Osteoblast (primary cell): ENCODE results near the gene FREM3. TPM values are rescaled to one million over a fixed set of nuclear protein-coding genes. Genes with fewer than 3 reads are reported as not detected.

Experiments used
- DNase-seq: peaks from one replicate; pipeline ENCODE4 v3.0.0; 2011; ENCODE audit warnings: low spot score, mixed read lengths; ENCODE audit not compliant: insufficient read length; ENCODE audit errors: missing footprints
- H2AFZ ChIP-seq: 2 replicates; pipeline ENCODE4 v1.6.0; 2011; ENCODE audit warnings: mild to moderate bottlenecking, low read length
- H3K27ac ChIP-seq: 2 replicates; pipeline ENCODE4 v1.5.1; 2011; ENCODE audit warnings: mild to moderate bottlenecking, low read depth, low read length, moderate library complexity
- H3K27me3 ChIP-seq: 2 replicates; pipeline ENCODE4 v1.6.0; 2012; ENCODE audit warnings: mild to moderate bottlenecking, control low read depth, inconsistent platforms, low read length, moderate library complexity; ENCODE audit not compliant: insufficient read depth
- H3K36me3 ChIP-seq: 2 replicates; pipeline ENCODE4 v1.5.1; 2011; ENCODE audit warnings: mild to moderate bottlenecking, low read length, control low read depth, moderate library complexity; ENCODE audit not compliant: insufficient read depth
- H3K4me1 ChIP-seq: 2 replicates; pipeline ENCODE4 v1.5.1; 2011; ENCODE audit warnings: mild to moderate bottlenecking, low read length, control low read depth, moderate library complexity; ENCODE audit not compliant: insufficient read depth
- H3K4me2 ChIP-seq: 2 replicates; pipeline ENCODE4 v1.6.0; 2011; ENCODE audit warnings: mild to moderate bottlenecking, low read length; ENCODE audit not compliant: insufficient read depth
- H3K4me3 ChIP-seq: fragments of 200-600 bp; sonication (generic); 3 replicates; pipeline ENCODE4 v1.5.1; 2012; ENCODE audit warnings: mild to moderate bottlenecking, low read length, inconsistent platforms; ENCODE audit not compliant: insufficient read depth
- H3K79me2 ChIP-seq: 2 replicates; pipeline ENCODE4 v1.6.0; 2012; ENCODE audit warnings: mild to moderate bottlenecking, low read length, control low read depth, inconsistent platforms; ENCODE audit not compliant: insufficient read depth
- H3K9me3 ChIP-seq: 2 replicates; pipeline ENCODE4 v1.5.1; 2011; ENCODE audit warnings: low read depth, low read length, control low read depth
- H4K20me1 ChIP-seq: 2 replicates; pipeline ENCODE4 v1.6.0; 2012; ENCODE audit warnings: mild to moderate bottlenecking, low read length, control low read depth; ENCODE audit not compliant: insufficient read depth
- CTCF ChIP-seq: IDR thresholded peaks from 2 replicates; pipeline ENCODE4 v1.5.1; 2011; ENCODE audit warnings: mild to moderate bottlenecking, low read depth, low read length, moderate library complexity; ENCODE audit errors: extremely low read depth
- total RNA-seq: library from RNA; depleted of rRNA; stranded (reverse); fragments of >200 nt; gene quantifications from 2 replicates; pipeline ENCODE4 v1.2.3, GENCODE V29; 2012

The FREM3 gene
- total RNA-seq, 1 donor: not detected

- TF ChIP-seq CTCF: no peak
Observed at GRCh38 chr4:143653031-143653430, 47.4 kb downstream of the FREM3 start.

GRCh38 chr4:143643399-143643798, 57.1 kb downstream of the FREM3 start:
- no peaks in the 10 kb centered on the region for H3K4me1 ChIP-seq
- H3K4me3 ChIP-seq: no peak overlapping the region
- no peaks in the 10 kb centered on the region for H3K9me3 ChIP-seq
- DNase-seq: no peak
- no peak for TF ChIP-seq CTCF
- no peak overlapping the region for H3K27ac ChIP-seq
- H2AFZ ChIP-seq: no peak overlapping the region
- H3K36me3 ChIP-seq: no peaks in the 10 kb centered on the region
- H3K27me3 ChIP-seq: no peaks in the 10 kb centered on the region
- H3K4me2 ChIP-seq: no peak overlapping the region
- no peaks in the 10 kb centered on the region for H3K79me2 ChIP-seq
- no peaks in the 10 kb centered on the region for H4K20me1 ChIP-seq

More at GRCh38 chr4:143653031-143653430, 47.4 kb downstream of the FREM3 start:
- no peak overlapping the region for H2AFZ ChIP-seq
- no peak overlapping the region for H3K27ac ChIP-seq
- no peak overlapping the region for H3K4me2 ChIP-seq
- H3K4me3 ChIP-seq: no peak overlapping the region
- DNase-seq: no peak
- no peaks in the 10 kb centered on the region for H4K20me1 ChIP-seq
- no peaks in the 10 kb centered on the region for H3K4me1 ChIP-seq
- no peaks in the 10 kb centered on the region for H3K36me3 ChIP-seq
- no peaks in the 10 kb centered on the region for H3K27me3 ChIP-seq
- no peaks in the 10 kb centered on the region for H3K79me2 ChIP-seq
- no peaks in the 10 kb centered on the region for H3K9me3 ChIP-seq

GRCh38 chr4:143642611-143643010, 57.9 kb downstream of the FREM3 start:
- H3K4me3 ChIP-seq: no peak overlapping the region
- no peaks in the 10 kb centered on the region for H3K4me1 ChIP-seq
- H4K20me1 ChIP-seq: no peaks in the 10 kb centered on the region
- no peaks in the 10 kb centered on the region for H3K9me3 ChIP-seq
- no peaks in the 10 kb centered on the region for H3K79me2 ChIP-seq
- no peak overlapping the region for H3K27ac ChIP-seq
- no peak overlapping the region for H2AFZ ChIP-seq
- no peak overlapping the region for H3K4me2 ChIP-seq
- H3K27me3 ChIP-seq: no peaks in the 10 kb centered on the region
- DNase-seq: no peak
- no peaks in the 10 kb centered on the region for H3K36me3 ChIP-seq
- TF ChIP-seq CTCF: no peak

GRCh38 chr4:143641361-143641760, 59.1 kb downstream of the FREM3 start:
- no peak for TF ChIP-seq CTCF
- H3K9me3 ChIP-seq: no peaks in the 10 kb centered on the region
- no peaks in the 10 kb centered on the region for H4K20me1 ChIP-seq
- no peak overlapping the region for H3K4me3 ChIP-seq
- no peaks in the 10 kb centered on the region for H3K27me3 ChIP-seq
- no peaks in the 10 kb centered on the region for H3K79me2 ChIP-seq
- H3K36me3 ChIP-seq: no peaks in the 10 kb centered on the region
- no peak overlapping the region for H2AFZ ChIP-seq
- no peak overlapping the region for H3K4me2 ChIP-seq
- H3K27ac ChIP-seq: no peak overlapping the region
- no peaks in the 10 kb centered on the region for H3K4me1 ChIP-seq
- no peak for DNase-seq
